A673 (cell line): ENCODE results near the gene PPM1M. TPM values are rescaled to one million over a fixed set of nuclear protein-coding genes. Genes with fewer than 3 reads are reported as not detected.

Experiments
- BruUV-seq: library from RNA; stranded (reverse); fragments of 400-500 nt; replicated peaks from 2 replicates; lab custom pipeline; 2021; lab: Mats Ljungman, UMichigan
- CTCF ChIA-PET: fragments of 300-600 bp; sonication (Branson Sonifier 250); formaldehyde crosslinking; loops from one replicate; lab custom pipeline; 2022; ENCODE audit warnings: antibody characterized with exemption; lab: Charles Lee
- POLR2A ChIA-PET: fragments of 300-600 bp; sonication (Branson Sonifier 250); formaldehyde crosslinking; loops from one replicate; lab custom pipeline; 2022; ENCODE audit warnings: antibody characterized with exemption; ENCODE audit not compliant: low non-redundant PET; lab: Charles Lee
- DNase-seq: peaks from one replicate; pipeline ENCODE4 v3.0.0-alpha.2; 2015; ENCODE audit warnings: low spot score
- H3K27ac ChIP-seq: fragments of 200-600 bp; sonication (generic); 2 replicates; pipeline ENCODE4 v1.5.1; 2016; ENCODE audit warnings: mixed run types, low read depth, mild to moderate bottlenecking, mixed read lengths, antibody characterized with exemption, low read length; ENCODE audit not compliant: poor library complexity, severe bottlenecking
- H3K27me3 ChIP-seq: fragments of 200-600 bp; sonication (generic); replicated peaks from 2 replicates; pipeline ENCODE4 v1.6.1; 2017; ENCODE audit warnings: mixed run types, low read depth, mild to moderate bottlenecking, mixed read lengths, antibody characterized with exemption, low read length; ENCODE audit not compliant: insufficient read depth, poor library complexity
- H3K36me3 ChIP-seq: fragments of 200-600 bp; sonication (generic); 2 replicates; pipeline ENCODE4 v1.6.1; 2016; ENCODE audit warnings: mixed run types, mild to moderate bottlenecking, mixed read lengths, antibody characterized with exemption, low read length; ENCODE audit not compliant: insufficient read depth, poor library complexity, severe bottlenecking
- H3K4me1 ChIP-seq: fragments of 200-600 bp; sonication (generic); 2 replicates; pipeline ENCODE4 v1.6.1; 2017; ENCODE audit warnings: mixed run types, mild to moderate bottlenecking, mixed read lengths, antibody characterized with exemption, low read length; ENCODE audit not compliant: insufficient read depth, poor library complexity, severe bottlenecking
- H3K4me3 ChIP-seq: fragments of 200-600 bp; sonication (generic); 2 replicates; pipeline ENCODE4 v1.5.1; 2016; ENCODE audit warnings: low read depth, mixed run types, mild to moderate bottlenecking, mixed read lengths, low read length; ENCODE audit not compliant: poor library complexity, severe bottlenecking
- H3K9me3 ChIP-seq: fragments of 200-600 bp; sonication (generic); 2 replicates; pipeline ENCODE4 v1.6.1; 2016; ENCODE audit warnings: mixed run types, low read depth, mild to moderate bottlenecking, mixed read lengths, antibody characterized with exemption, low read length; ENCODE audit not compliant: poor library complexity, severe bottlenecking
- CTCF ChIP-seq: fragments of 300-800, 200-600 bp; sonication (generic); conservative IDR thresholded peaks from 2 replicates; pipeline ENCODE4 v1.5.1; 2017; ENCODE audit warnings: low read depth, mild to moderate bottlenecking, antibody characterized with exemption, low read length, moderate library complexity, mixed read lengths
- EZH2 ChIP-seq: fragments of 200-600 bp; sonication (generic); IDR thresholded peaks from 2 replicates; pipeline ENCODE4 v1.6.1; 2017; ENCODE audit warnings: borderline replicate concordance, low read depth, mild to moderate bottlenecking, mixed read lengths, antibody characterized with exemption, low read length; ENCODE audit not compliant: poor library complexity, severe bottlenecking
- intact Hi-C: fragments of 100-400 bp; cut with micrococcal nuclease; formaldehyde crosslinking; loops from one replicate; pipeline ENCODE4 v1.10.0; 2022; ENCODE audit not compliant: unreplicated experiment
- total RNA-seq: library from RNA; stranded (reverse); gene quantifications from 2 replicates; pipeline ENCODE4 v1.2.3, GENCODE V29; 2021

The PPM1M gene
- total RNA-seq, 1 experiment from 2014 or later, result 3.6 TPM

GRCh38 chr3:52277071-52277964 is 31.8 kb downstream of the PPM1M start:
- TF ChIP-seq CTCF (no peak), EZH2 (no peak)
- intact Hi-C loops, result loop anchor here (5.0 kb wide), 1 partner anchor 35 kb away; no protein-coding TSS in a partner anchor
- H3K4me1 ChIP-seq, result peaks cover 7% of the 10 kb centered on the region
- peak overlapping the region; percentile 89 for H3K27ac ChIP-seq
- H3K27me3 ChIP-seq, result no peaks in the 10 kb centered on the region
- no peaks in the 10 kb centered on the region for H3K9me3 ChIP-seq
- DNase-seq, result peak; percentile 17
- peak overlapping the region; percentile 74 for H3K4me3 ChIP-seq
- TSS peak; percentile 40 for BruUV-seq
- no peaks in the 10 kb centered on the region for H3K36me3 ChIP-seq
- ChIA-PET POLR2A (interaction anchor here (1.1 kb wide), 1 partner anchor 43 kb away, joined by 3 read pairs; no protein-coding TSS in a partner anchor), CTCF (no interaction called here)

GRCh38 chr3:52277972-52278509 is 32.5 kb downstream of the PPM1M start:
- POLR2A ChIA-PET, result interaction anchor here (1.1 kb wide), 1 partner anchor 42 kb away, joined by 3 read pairs; no protein-coding TSS in a partner anchor
- Histone ChIP-seq H3K9me3 (no peaks in the 10 kb centered on the region), H3K27ac (peak overlapping the region; percentile 89), H3K27me3 (no peaks in the 10 kb centered on the region), H3K4me3 (peak overlapping the region; percentile 74), H3K4me1 (peaks cover 7% of the 10 kb centered on the region), H3K36me3 (no peaks in the 10 kb centered on the region)
- no TSS peak for BruUV-seq
- intact Hi-C loops, result loop anchor here (5.0 kb wide), 1 partner anchor 36 kb away; no protein-coding TSS in a partner anchor
- TF ChIP-seq EZH2 (no peak), CTCF (no peak)
- no peak for DNase-seq
- CTCF ChIA-PET, result no interaction called here

DNA sequence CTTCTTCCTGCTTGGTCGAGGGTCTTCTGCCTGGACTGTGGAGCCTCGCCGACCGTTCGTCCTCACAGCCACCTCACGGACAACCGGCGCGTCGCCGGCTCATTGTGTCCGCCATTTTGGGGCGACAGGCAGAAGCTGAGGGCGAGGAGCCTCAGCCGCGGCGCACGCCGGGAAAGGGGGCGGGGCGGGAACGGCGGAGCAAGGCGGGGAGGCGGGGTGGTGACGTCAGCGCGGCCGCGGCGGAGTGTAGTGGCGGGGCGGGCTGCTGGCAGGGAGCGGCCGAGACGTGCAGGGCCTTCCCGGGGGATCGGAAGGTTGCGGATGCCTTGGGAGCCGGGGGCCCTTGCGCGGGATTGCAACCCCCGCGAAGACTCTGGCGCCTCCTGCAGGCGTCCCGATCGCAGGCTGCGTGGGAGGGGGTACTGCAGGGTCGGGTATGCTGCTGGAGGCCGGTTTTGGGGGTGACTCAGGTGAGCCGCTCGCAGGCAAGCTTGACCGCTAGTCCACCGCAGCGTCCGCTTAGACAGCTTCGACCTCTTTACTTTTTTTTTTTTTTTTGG is 33.0 kb downstream of the PPM1M start, which contains the start of gene WDR82:
Gene WDR82, minus strand, starts transcription at position 140 of the 560 bp plus-strand sequence. CDS start 288 bp downstream, outside the sequence.
- intact Hi-C loops, result loop anchor here (5.0 kb wide), 1 partner anchor 36 kb away; no protein-coding TSS in a partner anchor
- no peaks in the 10 kb centered on the region for H3K36me3 ChIP-seq
- DNase-seq, result peak; percentile 90
- peak within 1 kb of the TSS; percentile 89 for H3K27ac ChIP-seq
- BruUV-seq, result no TSS peak
- peak within 1 kb of the TSS; percentile 74 for H3K4me3 ChIP-seq
- no peaks in the 10 kb centered on the region for H3K9me3 ChIP-seq
- no peaks in the 10 kb centered on the region for H3K27me3 ChIP-seq
- no peak for TF ChIP-seq EZH2
- TF ChIP-seq CTCF, result peak; percentile 37; the same call in 1 of the 2 replicates
- POLR2A ChIA-PET, result interaction anchor here (1.1 kb wide), 1 partner anchor 42 kb away, joined by 3 read pairs; no protein-coding TSS in a partner anchor
- peaks cover 7% of the 10 kb centered on the region for H3K4me1 ChIP-seq
- CTCF ChIA-PET, result no interaction called here
